ENCODE measurements around the gene CIRBP. TPM values are rescaled to one million over a fixed set of nuclear protein-coding genes. Genes with fewer than 3 reads are reported as not detected.

CIRBP gene
- total RNA-seq, 2 donors from 2014 or later: 282 to 301 TPM

DNA sequence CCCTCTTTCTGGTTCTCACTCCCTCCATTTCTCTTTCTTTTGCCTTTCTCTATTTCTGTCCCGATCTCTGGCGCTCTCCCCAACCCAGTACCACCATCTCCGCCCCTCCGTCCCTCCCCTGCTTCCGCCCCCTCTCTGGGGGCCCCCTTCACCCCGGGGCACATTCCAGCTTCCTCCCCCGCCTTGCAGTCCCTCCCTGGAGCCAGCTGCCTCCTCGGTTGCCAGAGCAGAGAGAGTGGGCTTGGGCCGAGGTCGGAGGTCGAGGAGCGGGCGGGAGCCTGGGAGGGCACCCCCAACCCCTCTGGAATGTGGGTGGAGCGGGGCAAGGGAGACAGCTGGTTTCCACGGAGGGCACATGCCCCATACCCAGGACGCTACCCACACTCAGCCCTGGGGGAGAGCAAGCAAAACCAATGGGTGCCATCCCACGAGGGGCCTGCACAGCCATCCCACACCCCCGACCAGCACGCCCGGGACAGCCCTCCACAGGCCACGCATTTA, 6.5 kb upstream of the CIRBP start:
- Mint-ChIP-seq H3K4me3 (peak overlapping the region; percentile 70), H3K27ac (no peak overlapping the region)
- H3K9ac ChIP-seq (ENCODE audit: extremely low read depth, low read length, poor library complexity, severe bottlenecking): no peak overlapping the region

DNA sequence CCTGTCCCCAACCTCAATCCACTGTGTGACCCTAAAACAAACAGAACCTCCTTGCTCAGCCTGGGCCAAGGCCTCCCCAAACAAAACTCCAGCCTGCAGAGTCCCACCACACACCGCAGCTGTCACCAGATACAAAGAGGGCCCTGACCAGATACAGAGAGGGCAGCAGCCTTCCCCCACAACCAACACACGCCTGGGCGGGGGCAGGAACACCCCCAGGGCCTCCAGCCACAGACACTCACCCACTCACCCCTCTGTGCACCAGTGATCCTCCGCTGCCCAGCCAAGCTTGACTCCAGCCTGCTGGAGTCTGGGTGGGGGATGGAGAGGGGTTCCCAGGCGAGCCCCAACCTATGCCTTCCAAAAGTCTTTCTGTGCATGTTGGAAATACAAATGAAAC, 5.9 kb upstream of the CIRBP start:
- H3K4me3 ChIP-seq (ENCODE audit: low read length): no peak overlapping the region
- H3K4me1 ChIP-seq (ENCODE audit: control insufficient read depth, insufficient read depth, low read length): peaks cover 28% of the 10 kb centered on the region
- peaks cover 9% of the 10 kb centered on the region for H3K27me3 ChIP-seq (ENCODE audit: control insufficient read depth, insufficient read depth, low read length, poor library complexity, severe bottlenecking)
- Mint-ChIP-seq H3K27ac (no peak overlapping the region), H3K27me3 (ENCODE audit: insufficient read depth) (peaks cover 12% of the 10 kb centered on the region), H3K4me1 (peaks cover 38% of the 10 kb centered on the region), H3K36me3 (ENCODE audit: low read depth) (peaks cover 7% of the 10 kb centered on the region), H3K9me3 (no peaks in the 10 kb centered on the region), H3K4me3 (peak overlapping the region; percentile 70)
- 99 to 100% methylated on average over 1 to 5 of the region's 5 CpGs for WGBS, 2 experiments (ENCODE audit: insufficient coverage in 1 of 2, insufficient read length in 1 of 2)
- peaks cover 7% of the 10 kb centered on the region for H3K36me3 ChIP-seq (ENCODE audit: control insufficient read depth, insufficient read depth, low read length)
- TF ChIP-seq, protein P1, sequence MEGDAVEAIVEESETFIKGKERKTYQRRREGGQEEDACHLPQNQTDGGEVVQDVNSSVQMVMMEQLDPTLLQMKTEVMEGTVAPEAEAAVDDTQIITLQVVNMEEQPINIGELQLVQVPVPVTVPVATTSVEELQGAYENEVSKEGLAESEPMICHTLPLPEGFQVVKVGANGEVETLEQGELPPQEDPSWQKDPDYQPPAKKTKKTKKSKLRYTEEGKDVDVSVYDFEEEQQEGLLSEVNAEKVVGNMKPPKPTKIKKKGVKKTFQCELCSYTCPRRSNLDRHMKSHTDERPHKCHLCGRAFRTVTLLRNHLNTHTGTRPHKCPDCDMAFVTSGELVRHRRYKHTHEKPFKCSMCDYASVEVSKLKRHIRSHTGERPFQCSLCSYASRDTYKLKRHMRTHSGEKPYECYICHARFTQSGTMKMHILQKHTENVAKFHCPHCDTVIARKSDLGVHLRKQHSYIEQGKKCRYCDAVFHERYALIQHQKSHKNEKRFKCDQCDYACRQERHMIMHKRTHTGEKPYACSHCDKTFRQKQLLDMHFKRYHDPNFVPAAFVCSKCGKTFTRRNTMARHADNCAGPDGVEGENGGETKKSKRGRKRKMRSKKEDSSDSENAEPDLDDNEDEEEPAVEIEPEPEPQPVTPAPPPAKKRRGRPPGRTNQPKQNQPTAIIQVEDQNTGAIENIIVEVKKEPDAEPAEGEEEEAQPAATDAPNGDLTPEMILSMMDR (conservative IDR thresholded peaks at IDR 0.05): no peak
- H3K9ac ChIP-seq (ENCODE audit: extremely low read depth, low read length, poor library complexity, severe bottlenecking): no peak overlapping the region
- no peak for DNase-seq
- H3K9me3 ChIP-seq (ENCODE audit: control insufficient read depth, low read length): no peaks in the 10 kb centered on the region
- H3K27ac ChIP-seq (ENCODE audit: low read depth, low read length): no peak overlapping the region

More for the DNA sequence above, 6.5 kb upstream of the CIRBP start:
- peak overlapping the region; percentile 35 for H3K27ac ChIP-seq (ENCODE audit: low read depth, low read length)
- peaks cover 28% of the 10 kb centered on the region for H3K4me1 ChIP-seq (ENCODE audit: control insufficient read depth, insufficient read depth, low read length)
- no peaks in the 10 kb centered on the region for H3K9me3 ChIP-seq (ENCODE audit: control insufficient read depth, low read length)
- WGBS, 2 experiments (ENCODE audit: insufficient coverage in 1 of 2, insufficient read length in 1 of 2): 30 to 60% methylated on average over 5 to 21 of the region's 21 CpGs
- peaks cover 6% of the 10 kb centered on the region for H3K27me3 ChIP-seq (ENCODE audit: control insufficient read depth, insufficient read depth, low read length, poor library complexity, severe bottlenecking)
- Mint-ChIP-seq H3K9me3 (no peaks in the 10 kb centered on the region), H3K4me1 (peaks cover 42% of the 10 kb centered on the region), H3K36me3 (ENCODE audit: low read depth) (peaks cover 11% of the 10 kb centered on the region), H3K27me3 (ENCODE audit: insufficient read depth) (peaks cover 7% of the 10 kb centered on the region)
- TF ChIP-seq, protein P1 (conservative IDR thresholded peaks at IDR 0.05): no peak
- H3K4me3 ChIP-seq (ENCODE audit: low read length): peak overlapping the region; percentile 84
- peaks cover 11% of the 10 kb centered on the region for H3K36me3 ChIP-seq (ENCODE audit: control insufficient read depth, insufficient read depth, low read length)
- DNase-seq: peak; percentile 83

DNA sequence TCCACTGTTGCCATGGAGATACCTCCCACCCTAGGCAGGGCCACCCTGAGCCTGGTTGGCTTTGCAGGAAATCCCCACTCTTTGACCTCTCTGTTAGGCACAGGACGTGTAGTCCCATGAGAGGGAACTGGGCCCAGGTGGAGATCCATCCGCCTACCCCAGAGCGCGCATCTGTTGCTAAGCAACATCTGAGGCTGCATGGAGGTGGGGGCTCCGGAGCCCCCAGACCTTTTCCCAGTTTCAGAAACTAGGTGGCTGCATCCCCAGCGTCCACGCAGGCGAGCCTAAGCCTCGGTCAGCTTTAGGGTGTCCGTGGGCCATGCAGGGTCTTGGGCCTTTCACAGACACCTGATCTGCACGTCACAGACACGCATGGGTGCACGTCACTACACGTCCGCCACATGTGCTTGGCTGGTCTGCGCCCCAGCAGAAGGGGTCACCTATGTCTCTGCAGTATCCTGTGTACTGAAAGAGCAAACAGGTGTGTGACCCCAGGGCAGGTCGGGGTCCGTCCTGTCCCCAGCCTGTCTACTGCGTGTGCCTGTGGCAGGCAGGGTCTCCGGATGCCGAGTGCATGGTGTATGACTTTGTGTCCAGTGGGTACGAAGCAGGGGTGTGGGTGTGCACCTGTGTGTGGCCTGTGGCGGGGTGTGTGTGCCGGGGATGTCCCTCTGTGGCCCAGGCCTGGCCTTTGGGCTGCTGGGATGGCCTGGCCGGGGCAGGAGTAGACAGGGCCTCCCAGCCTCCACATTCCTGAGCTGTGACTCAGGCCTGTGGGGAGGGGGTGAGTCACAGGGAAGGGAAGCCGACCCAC, 4.1 kb upstream of the CIRBP start:
- Mint-ChIP-seq H3K4me3 (peak overlapping the region; percentile 51), H3K27me3 (ENCODE audit: insufficient read depth) (peaks cover 17% of the 10 kb centered on the region), H3K27ac (peak overlapping the region; percentile 95), H3K36me3 (ENCODE audit: low read depth) (peaks cover 4% of the 10 kb centered on the region), H3K9me3 (no peaks in the 10 kb centered on the region), H3K4me1 (peaks cover 32% of the 10 kb centered on the region)
- WGBS, 2 experiments (ENCODE audit: insufficient coverage in 1 of 2, insufficient read length in 1 of 2): 59 to 76% methylated on average over 16 to 26 of the region's 26 CpGs
- no peak overlapping the region for H3K4me3 ChIP-seq (ENCODE audit: low read length)
- TF ChIP-seq, protein P1 (conservative IDR thresholded peaks at IDR 0.05): no peak
- DNase-seq: peak; percentile 94
- peak overlapping the region; percentile 62 for H3K27ac ChIP-seq (ENCODE audit: low read depth, low read length)
- no peaks in the 10 kb centered on the region for H3K9me3 ChIP-seq (ENCODE audit: control insufficient read depth, low read length)
- no peaks in the 10 kb centered on the region for H3K36me3 ChIP-seq (ENCODE audit: control insufficient read depth, insufficient read depth, low read length)
- peak overlapping the region; percentile 39 for H3K9ac ChIP-seq (ENCODE audit: extremely low read depth, low read length, poor library complexity, severe bottlenecking)
- H3K4me1 ChIP-seq (ENCODE audit: control insufficient read depth, insufficient read depth, low read length): peaks cover 26% of the 10 kb centered on the region
- H3K27me3 ChIP-seq (ENCODE audit: control insufficient read depth, insufficient read depth, low read length, poor library complexity, severe bottlenecking): peaks cover 9% of the 10 kb centered on the region

All from endodermal cell (in vitro differentiated cells).